Stimulated activated CD4-positive, alpha-beta T cell treated with anti-CD3 and anti-CD28 coated beads, Interleukin-15, amount 100 ng/mL, for 24 hours (primary cell): ENCODE measurements around the gene PTPA.

Source experiments
- DNase-seq: peaks from one replicate; pipeline ENCODE4 v3.0.0-alpha.2; 2020

PTPA gene

DNA sequence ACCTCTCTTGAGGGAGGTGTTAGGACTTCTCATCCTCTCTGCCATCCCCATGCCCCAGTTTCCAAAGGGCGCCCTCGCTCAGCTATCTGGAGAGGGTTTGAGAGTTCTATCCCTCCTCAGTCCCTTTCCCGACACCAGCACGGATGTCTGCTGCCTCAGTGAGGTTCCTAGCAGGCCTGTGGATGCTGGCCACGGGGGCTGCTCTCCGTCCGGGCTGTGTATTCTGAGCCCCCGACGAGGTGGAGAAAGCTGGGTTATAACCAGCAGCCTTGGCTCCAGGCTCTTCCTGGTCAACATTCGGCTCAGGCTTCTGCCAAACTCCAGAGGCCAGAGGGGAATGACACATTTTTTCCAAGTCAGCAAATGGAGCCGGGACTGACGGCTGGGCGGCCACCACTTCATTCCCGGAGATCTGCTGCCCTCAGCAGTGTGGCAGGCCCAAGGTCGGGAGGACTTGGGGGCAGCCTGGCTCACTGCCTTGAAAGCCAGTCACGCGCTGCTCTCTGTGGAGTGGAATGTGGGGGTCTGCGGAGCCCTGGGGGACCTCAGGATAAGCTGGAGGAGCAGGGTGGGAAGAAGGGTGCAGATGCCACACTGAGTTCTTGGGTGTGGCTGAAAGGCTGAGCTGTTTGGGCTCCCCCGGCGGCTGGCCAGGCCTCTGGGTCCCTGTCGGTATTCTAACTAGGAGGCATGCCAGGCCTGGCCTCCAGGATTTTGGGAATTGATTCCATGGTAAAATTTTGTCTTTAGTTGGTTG is 27.4 kb downstream of the PTPA start:
- DNase-seq = no peak

DNA sequence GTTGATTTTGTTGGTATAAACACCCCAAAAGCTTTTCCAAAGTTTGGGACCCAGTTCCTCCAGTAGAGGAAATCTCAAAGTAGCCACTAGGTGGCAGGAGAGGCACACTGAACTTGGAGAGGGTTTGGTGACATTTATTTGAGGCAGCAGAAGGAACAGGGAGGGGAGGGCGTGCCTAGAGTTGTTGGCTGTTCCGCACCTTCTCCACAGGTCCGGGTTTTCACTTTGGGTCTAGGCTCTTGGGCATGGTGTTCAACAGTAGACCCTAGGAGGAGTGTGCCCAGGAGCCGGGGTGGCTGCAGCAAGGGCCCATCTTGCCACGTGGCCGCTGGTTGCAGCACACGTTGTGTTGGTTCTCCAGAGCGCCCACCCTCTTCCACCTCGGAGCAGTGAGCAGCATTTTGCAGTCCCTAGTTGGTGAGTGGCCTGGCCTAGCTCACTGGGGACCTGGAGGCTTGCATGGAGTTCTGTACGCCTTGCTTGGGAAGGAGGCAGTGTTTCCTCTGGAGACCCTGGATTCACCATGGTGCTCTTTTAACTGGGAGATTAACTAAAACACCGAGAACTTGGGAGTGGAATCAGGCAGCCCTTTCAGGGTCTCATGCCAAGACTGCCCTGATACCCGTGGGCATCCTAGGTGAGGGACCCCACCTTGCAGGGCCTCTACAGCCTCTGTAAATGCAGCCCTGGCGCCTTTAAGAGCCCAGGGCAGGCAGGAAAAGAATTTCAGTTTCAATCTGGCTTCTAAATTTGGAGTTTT is 28.2 kb downstream of the PTPA start:
- DNase-seq = peak; percentile 80

DNA sequence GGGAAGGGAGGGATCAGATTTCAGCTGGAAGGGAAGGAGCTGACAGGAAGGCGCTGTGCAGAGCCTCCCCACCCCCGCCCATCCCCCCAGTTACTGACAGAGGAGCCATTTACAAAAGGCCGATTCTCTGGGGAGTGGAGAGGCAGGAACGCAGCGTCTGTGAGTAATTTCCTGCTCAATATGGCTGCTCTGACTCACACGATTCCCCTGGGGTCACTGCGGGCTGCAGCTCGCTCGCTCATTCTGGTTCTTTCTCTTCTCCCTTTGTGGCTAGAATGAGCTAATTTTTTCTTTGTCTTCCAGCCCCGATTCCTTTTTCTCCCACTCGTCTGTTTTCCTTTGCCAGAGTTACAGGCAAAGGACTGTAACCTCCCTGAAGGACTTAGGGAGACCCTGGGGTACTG is 28.8 kb downstream of the PTPA start:
- DNase-seq = peak; percentile 87

DNA sequence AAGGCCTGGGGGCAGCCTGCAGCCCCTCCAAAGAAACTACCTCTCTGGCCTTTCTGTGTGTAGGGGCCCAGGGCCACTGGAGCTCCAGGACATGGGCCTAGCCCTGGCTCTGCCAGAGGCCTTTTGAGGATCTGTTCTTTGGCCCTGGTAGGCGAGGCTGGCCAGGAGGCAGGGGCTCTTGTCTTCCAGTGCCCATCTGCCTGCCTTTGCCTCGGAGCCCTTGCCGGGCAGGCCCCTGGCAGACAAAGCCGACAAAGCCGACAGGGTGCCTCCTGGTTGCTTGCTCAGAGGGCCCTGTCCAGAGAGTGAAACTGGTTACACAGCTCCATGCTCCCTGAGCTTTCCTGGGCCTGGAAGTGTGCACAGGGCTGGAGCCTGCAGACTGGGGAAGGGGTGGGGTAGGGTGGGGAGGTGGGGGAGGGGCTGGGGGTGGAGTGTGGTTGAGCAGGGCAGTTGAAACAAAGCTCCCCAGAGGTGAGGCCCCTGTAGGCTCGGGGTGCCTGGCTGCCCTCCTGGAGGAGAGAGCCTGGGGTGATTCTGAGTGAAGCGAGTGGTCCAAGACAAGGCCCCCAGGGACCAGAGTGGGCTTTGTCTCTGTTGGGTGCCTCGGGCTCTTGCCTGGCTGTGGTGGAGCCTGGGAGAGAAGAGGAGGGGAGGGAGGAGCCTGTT is 29.3 kb downstream of the PTPA start:
- DNase-seq = peak; percentile 32

DNA sequence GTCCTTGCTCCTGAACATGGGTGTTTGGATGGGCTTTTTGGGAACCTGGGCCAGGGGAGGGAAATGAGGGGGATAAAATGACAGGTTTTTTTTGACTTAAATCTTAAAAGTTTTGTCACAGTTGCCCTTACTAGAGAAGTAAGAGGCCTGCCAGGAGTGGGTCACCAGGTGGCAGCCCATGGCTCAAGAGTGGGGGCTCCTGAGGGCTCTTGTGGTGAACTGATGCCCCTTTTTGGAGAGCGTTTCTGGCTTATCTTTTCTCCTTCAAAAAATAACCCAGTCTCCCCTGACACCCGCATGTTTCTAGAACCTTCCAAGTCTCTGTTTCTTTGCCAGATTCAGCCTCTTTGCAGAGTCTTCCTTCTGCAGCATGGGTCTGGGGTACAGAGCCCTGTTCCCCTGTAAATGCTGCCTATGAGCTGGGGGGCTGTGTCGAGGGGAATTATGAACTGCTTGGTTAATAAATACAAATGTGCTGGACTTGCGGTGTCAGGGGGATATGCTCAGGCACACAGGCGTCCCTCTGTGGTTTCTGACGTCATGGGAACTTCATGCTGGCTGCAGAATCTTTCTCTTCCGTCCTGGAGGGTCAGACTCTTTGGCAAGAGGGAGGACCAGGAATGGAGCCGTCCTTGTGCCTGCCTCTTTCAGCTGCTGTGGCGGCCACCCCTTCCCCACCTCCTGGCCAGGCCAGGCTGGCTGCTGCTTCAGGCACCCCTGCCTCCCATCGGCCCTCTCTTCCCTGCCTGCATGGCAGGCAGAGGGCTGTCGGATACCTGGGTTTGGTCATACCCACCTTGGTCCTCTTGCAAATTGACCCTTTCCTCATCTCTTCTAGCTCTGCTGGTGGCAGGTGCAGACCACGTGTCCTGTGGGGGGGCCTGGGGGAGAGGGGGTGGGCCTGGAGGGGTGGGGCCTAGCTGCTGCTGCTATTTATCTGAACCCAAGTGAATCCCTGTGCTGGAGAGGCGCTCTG is 30.1 kb downstream of the PTPA start:
- no peak for DNase-seq

DNA sequence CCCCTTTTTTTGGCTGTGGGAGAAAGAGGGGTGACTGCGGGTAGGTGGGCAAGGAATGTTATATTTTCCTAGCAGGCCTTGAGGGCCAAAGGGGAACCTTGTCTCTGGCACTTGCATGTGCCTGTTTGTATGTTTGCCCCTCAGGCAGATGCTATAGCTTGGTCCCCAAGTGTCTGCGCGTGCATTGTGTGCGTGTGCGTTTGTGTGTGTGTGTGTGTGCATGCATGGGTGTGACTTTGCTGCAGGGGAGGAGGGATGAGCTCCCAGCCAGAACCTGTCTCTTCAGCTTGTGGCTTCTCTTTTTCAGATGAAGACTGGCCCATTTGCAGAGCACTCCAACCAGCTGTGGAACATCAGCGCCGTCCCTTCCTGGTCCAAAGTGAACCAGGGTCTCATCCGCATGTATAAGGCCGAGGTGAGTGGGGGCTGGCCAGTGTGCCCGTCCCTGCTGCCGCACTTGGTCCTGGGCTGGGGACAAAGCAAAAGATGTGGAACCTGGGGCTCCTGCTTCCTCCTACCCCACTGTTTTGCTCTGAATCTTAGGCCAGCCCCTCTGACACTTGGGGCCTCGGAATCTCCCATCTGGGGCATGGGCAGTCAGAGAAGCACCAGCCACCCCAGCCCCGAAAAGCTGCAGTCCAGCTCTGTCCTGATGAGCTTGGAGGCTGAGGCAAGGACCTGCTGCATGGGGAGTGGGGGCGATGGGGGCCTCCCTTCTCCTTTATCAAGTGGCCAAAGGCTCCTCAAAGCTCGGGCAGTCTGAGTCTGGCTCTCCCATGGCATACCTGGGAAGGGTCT is 31.1 kb downstream of the PTPA start:
- DNase-seq = no peak

DNA sequence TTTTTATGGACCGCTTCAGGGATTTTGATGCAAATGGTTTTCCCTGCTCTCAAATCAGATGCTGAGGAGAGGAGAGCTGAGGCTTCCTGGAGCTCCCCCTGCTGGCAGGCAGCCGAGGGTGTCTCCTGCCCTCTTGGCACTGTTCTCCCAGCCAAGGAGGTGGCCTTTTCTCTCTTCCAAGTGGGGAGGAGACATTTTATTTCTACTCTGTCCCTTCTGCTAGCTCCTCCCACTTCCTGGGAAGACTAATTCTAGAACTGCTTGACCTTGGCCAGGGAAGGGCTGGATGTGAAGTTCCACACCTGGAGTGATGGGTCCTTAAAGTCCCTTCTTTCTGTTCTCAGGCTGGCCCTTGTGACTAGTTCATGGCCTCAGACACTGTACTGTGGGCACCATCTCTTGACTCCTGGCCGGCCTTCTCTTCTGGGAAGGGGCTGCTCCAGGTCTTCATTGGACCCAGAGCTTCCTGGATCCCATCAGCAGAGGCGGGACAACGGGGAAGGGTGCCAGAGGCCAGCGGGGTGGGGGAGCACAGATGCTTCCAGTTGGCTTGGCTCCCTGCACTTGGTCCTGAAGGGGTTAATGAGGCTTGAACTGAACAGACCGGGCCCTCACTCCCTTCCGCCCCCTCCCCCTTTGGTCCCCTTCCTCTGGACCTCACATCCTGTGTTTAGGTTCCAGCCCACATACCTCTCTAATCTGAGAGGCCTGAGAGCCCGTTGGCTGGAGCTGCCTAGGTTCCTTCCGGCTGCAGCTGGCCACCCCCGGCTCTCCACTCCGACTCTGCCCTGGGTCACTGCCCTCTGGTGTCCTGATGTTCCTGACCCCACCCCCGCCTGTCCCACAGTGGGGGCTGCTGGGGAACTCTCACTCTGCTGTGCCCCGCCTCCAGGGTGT is 32.1 kb downstream of the PTPA start:
- peak; percentile 84 for DNase-seq

DNA sequence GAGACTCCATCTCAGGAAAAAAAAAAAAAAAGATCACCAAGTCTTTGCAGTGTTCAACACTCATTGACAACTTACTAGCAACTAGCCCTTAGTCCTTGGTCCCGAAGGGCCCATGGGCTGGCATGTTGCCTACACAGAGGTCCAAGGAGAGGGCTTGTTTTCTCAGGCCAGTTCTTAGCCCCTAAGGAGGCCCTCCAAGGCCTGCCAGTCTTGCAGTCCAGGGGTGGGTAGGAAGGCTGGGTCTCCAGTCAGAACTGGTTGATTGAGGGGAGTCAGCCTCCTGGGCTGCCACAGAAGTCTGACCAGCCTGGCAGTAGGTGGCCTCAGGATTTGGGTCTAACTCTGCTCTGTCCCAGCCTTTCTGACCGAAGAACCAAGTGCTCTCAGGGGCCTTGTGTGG is 34.1 kb downstream of the PTPA start:
- DNase-seq = no peak

DNA sequence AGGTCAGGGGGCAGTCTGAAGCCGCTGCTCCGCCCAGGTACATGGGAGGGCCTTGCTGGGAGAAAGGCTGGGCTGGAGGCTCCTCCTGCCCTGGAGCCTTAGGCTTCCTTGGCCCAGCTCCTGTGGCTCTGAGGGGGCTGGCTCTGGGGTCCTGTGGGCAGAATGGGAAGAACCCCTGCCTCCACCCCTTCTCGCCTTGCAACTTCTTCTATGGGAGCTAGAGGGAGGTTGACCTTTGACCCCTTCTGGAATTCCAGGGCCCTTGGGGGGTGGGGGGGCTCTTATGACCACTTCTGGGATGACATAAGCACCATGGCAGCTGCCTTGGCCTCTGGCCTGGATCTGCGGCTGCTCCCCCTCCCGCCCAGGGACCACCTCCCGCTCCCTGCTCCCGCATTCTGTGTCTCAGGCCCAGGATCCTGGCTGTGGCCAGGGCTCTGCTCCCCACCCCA is 34.7 kb downstream of the PTPA start:
- no peak for DNase-seq

DNA sequence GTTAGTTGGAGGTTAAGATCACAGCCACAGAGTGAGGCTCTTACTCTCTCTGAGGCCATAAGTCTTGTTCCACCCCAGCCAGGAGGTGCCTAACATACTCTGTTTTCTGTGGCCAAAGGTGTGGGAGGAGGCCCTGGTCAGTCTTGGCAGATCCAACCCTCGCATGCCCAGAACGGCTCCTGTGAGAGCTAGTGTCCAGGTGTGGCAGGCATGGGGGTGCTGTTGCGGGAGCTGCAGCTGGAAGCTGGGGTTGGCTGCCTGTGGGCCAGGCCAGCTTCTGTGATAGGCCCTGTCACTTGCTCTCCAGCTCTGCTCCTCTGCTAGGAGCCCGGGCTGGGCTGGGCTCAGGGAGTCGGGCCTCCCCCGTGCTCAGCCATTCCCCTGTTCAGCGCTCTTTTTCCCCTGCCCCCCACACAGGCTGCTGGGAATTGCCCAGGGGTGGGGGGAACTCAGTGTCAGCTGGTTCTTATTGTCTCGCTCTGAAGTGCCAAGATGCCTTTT is 35.3 kb downstream of the PTPA start:
- DNase-seq = no peak

DNA sequence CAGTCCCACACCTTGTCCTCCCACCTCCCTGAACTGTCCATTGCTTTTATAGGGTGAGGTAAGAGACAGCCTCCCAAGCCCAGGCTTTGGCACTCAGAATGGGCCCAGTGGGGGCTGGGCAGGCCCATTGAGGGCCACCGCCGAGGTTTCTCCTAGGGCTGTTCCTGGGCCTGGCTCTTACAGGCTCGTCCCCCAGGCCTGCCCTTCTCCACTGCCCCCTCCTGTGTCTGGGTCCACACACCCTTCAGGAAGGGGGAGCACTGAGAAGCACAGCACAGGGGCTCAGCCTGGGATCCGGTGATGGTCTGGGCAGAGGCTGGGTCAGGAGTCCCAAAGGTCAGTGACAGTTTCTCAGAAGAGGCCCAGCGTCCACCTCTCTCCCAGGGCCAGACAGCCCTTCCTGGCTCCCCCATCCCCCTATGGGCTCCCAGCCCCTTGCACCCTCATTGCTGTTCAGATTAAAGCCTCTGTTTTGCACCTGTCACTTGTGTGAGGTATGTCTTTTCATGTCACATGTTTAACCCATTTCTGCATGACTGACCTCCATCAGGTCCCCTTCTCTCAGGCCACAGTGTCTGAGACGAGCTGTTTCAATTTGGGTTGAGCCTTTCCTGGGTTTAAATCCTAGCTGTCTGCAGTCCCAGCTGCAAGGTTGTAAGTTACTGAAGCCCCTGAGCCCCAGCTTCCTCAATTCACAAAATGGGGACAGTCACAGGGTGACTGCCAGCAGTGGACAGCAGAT is 37.4 kb downstream of the PTPA start:
- DNase-seq = no peak

DNA sequence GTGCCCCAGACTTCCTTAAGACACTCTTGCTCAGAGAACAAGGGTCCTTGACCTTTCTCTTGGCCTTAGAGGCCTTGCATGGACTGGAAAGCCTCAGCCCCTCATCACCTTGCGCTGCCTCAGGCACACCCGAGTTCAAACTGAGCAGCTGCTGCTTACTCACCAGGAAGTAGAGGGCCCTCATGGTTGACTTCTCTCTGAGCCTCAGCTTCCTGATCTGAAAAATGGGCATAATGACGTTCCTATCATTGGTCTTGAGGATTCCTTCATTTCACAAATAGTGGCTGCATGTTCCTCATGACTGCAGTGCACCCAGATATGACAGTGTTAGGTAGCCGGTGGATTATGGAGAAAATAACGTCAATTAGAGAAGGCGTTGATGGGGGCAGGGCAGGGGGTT is 38.2 kb downstream of the PTPA start:
- DNase-seq = no peak

DNA sequence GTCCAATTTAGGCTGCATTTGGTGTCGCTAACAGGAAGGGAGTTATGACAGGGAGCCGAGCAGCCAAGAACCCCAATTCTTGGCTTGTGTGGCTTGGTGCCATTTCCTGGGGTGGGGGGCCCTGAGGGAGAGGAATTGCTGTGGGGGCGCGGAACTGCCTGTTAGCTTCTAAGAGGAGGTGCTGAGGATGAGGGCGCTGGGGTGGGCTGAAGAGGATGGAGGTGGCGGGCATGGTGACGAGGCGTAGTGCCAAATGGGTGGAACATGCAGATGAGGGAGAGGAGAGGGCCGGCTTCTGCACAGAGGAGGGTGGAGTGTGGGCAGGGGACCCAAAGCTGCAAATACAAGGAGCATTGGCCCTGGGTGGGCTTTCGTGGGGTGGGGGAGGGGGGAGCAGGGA is 38.9 kb downstream of the PTPA start:
- no peak for DNase-seq

DNA sequence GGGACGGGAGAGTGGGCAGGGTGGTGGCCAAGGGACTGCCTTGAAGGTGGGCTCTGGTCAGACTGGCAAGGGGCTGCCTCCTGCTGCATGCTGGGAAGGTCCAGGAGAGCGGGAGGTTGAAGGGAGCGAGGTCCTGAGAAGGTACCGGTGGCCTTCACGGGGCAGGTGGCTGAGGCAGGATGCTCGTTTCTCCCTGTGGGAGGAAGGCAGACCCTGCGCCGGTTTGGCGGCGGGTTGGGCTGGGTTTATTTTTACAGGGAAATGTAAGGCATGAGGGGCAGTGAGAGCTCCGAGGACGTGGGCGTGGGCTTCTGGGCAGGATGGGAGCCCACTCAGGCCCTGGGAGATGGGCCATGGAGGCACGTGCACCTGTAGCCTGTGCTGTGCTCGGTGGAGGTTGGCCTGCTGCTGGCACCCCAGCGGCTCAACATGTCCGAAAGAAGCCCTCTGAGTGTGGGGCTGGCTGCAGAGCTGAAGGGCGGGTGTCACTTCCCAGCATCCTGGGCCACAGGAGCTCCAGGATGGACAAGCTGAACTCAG is 39.5 kb downstream of the PTPA start:
- DNase-seq = no peak

DNA sequence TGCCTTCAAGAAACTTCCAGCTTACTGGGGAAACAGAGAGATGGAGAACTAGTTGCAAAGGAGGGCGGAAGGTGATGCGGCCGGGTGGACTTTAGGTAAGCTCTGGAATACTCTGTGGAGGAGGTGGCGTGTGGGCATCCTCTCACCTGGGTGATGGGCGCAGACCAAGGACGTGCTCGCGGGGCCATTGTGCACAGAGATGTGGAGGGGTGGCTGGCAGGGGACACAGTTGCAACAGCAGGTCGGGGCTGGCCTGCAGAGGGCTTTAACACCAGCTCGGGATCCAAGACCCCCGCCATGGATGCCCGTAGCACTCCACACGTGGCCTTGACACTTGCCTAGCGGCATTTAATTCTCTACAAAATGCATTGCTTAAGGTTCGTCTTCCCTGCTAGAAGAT is 40.3 kb downstream of the PTPA start:
- no peak for DNase-seq

DNA sequence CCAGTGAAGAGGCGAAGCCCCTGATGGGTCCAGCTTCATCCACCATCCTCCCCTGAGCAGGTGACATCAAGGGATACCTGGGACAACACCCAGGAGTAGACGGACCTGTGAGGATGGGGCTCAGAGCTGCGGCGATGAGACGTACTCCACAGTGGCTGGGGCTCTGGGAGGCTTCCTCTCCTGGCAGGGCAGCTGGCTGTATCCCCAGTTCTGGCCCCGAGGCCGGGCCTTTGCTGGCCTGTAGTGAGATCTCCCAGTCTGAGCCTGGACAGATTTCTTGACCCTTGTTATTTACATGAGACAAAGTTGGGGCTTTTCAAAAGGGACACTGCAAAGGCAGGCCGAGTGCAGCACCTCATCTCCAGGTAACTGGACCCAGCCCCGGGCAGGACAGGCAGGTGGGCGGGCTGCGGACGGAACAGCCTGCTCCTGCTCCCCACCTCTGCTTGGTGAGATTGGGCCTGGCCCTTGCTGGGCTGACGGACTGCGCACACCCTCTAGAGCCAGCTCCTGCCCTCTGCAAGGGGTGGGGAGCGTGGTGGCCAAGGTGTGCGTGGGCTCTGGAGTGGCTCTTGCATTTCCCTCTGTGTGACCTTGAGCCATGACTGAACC is 43.8 kb downstream of the PTPA start:
- no peak for DNase-seq

DNA sequence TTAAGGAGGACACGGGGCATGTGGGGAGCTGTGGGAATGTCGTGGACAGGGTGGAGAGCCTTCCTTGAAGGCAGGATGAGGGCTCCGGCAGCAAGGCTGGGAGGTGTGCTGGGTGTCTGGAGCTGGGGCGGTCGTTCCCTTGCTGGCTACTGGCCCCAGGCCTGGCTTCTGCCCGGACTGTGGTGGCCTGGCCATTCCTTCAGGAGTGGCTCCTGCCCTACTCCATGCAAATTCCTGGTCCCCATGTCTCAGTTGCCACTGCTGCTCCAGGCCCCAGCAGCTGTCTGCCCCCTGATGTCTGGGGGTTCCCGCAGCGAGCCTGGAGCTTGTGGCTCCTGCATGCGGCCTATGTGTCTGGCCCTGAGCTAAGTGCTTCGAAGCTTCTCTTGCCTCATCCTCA is 44.9 kb downstream of the PTPA start:
- DNase-seq = no peak

DNA sequence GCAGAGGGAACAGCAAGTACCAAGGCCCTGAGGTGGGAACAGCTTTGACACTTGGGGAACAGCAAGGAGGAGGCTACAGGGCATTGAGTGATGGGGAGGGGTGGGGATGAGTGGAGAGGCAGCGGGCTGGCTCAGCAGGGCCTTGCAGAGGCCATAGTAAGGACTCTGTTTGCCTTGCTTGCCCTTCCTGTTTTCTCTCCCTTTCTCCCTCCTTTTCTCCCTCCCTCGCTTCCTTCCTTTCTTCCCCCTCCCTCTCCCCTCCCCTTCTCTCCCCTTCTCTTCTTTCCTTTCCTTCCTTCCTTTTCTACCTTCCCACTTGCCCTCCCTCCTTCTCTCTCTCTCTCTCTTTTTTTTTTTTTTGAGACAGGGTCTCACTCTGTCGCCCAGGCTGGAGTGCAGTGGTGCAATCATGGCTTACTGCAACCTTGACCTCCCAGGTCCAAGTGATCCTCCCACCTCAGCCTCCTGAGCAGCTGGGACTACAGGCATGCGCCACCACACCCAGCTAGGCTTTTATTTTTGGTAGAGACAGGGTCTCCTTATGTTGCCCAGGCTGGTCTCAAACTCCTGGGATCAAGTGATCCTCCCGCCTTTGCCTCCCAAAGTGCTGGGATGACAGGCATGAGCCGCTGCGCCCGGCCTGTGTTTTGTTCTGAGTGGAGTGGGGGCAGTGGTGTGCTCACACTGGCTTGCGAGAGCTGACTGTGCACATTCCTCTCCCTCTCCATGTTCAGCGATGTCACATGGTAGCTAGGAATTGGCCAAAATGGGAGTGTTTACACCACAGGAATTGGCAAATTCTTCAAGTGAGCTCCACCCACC is 49.7 kb downstream of the PTPA start:
- no peak for DNase-seq
